Measurements from ENCODE around the gene DACT2. TPM values are rescaled to one million over a fixed set of nuclear protein-coding genes. Genes with fewer than 3 reads are reported as not detected.

Gene DACT2
- total RNA-seq, 4 donors from 2014 or later = 0.38 TPM; not detected in 3

GRCh38 chr6:168341280-168341900 lies 21.8 kb upstream of the DACT2 start:
- TF ChIP-seq CTCF (IDR thresholded peaks at IDR 0.05; ENCODE audit: low read depth) = no peak

GRCh38 chr6:168340819-168341218 lies 21.2 kb upstream of the DACT2 start:
- no peak for TF ChIP-seq CTCF (IDR thresholded peaks at IDR 0.05; ENCODE audit: low read depth)

GRCh38 chr6:168338777-168339176 lies 19.2 kb upstream of the DACT2 start:
- TF ChIP-seq CTCF (IDR thresholded peaks at IDR 0.05; ENCODE audit: low read depth) = no peak

GRCh38 chr6:168336967-168337366 lies 17.4 kb upstream of the DACT2 start:
- no peak for TF ChIP-seq CTCF (IDR thresholded peaks at IDR 0.05; ENCODE audit: low read depth)

GRCh38 chr6:168333989-168334388 lies 14.4 kb upstream of the DACT2 start:
- no peak for TF ChIP-seq CTCF (IDR thresholded peaks at IDR 0.05; ENCODE audit: low read depth)

GRCh38 chr6:168333491-168333890 lies 13.9 kb upstream of the DACT2 start:
- no peak for TF ChIP-seq CTCF (IDR thresholded peaks at IDR 0.05; ENCODE audit: low read depth)

GRCh38 chr6:168333039-168333438 lies 13.5 kb upstream of the DACT2 start:
- TF ChIP-seq CTCF (IDR thresholded peaks at IDR 0.05; ENCODE audit: low read depth) = no peak
